Measurements from ENCODE around the gene FRMD4B.
"Not testable (repeated sequence)": the region's sequence is repeated elsewhere in the genome, so short reads cannot be mapped to it uniquely, and the experiment has no call there.

Gene FRMD4B

DNA sequence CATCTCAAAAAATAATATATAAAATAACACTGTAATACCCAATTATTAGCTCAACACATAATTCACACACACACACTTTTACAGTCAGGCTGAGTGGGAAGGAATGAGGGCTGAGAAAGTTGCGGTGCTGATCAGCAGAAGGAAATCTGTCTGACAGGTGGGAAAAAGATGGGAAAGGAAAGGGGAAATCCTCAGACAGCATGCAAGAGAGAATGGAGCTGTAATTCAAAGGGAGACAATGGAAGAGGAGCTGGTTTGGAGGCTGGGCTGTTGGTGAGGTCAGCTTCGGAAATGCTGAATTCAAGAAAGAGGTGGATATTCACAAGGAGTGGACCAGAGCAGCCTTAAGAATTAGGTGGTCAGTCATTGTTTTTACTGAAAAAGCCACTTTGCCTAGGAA lies 141.8 kb downstream of the FRMD4B start:
- no peak for DNase-seq (ENCODE audit: low read depth)

DNA sequence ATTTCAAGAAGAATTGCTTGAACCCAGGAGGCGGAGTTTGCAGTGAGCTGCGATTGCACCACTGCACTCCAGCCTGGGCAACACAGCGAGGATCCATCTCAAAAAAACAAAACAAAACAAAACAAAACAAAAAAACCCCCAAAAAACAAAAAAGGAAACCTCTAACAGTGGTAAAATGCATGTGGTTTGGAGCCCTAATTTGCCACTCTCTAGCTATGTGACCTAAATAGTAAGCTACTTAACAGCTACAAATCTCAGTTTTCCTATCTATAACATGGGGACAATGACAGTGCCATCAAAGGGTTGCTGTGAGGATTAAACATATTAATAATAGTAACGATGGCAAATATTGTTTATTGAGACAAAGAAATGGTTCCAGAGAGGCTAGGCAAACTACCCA lies 144.1 kb downstream of the FRMD4B start:
- no peak for DNase-seq (ENCODE audit: low read depth)

DNA sequence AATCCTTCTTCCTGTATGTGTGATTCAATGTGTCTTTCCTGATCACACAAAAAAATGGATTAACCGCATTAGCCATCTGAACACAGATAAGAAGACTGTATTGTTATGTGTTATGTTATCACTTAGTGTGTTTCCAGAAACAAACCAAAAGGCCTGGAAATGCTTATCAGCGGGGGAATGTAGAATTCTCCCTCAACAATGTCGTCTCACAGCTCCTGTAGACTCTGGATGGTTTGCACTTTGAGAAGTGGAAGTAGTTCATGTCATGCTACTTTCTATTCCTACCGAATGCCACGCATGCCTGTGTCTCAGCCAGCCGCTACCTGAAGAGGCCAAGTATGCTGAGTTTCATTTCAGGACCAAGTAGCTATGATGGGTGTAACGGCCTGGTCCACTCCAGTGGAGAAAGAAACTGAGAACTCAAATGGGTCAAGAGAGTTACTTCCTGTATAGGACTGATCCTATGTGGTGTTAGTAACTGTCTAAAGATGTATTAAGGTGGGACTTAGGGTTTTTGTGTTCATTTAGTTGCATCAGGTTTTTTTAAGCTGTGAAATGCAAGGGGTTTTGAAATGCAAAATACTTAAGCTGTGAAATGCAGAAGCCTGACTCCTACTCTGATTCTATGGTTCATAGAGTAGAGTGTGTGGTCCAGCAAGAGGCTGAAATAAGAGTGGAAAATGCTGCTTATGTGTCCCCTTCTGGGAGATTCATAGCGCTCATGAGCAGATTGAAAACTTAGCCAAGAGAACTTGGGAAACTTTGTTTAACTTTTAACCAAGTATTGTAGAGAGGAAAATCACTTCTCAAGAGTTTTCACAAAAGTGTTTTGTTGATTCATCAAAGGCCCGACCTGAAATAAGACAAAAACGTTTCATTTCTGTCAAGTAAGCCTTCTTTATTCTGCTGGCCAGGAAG lies 145.0 kb downstream of the FRMD4B start:
- DNase-seq (ENCODE audit: low read depth) = no peak

DNA sequence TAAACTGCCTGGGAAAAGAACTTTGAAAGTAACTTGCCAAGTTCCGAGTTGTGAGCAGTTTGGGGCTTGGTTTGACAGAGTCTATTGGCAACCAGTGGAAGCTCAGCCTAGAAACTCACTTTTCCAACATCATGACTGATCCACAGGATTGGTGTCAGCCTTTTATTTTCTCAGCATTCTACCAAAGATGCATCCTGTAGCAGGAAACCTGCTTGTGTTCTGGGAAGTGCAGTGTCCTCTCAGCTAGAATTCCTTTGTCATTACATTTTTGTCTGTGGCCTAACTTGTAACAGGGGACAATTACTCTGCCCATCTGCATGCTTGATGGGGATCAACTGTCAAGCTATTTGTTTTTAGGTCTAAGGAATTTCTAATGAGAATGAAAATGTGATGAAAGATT lies 146.8 kb downstream of the FRMD4B start:
- no peak for DNase-seq (ENCODE audit: low read depth)

DNA sequence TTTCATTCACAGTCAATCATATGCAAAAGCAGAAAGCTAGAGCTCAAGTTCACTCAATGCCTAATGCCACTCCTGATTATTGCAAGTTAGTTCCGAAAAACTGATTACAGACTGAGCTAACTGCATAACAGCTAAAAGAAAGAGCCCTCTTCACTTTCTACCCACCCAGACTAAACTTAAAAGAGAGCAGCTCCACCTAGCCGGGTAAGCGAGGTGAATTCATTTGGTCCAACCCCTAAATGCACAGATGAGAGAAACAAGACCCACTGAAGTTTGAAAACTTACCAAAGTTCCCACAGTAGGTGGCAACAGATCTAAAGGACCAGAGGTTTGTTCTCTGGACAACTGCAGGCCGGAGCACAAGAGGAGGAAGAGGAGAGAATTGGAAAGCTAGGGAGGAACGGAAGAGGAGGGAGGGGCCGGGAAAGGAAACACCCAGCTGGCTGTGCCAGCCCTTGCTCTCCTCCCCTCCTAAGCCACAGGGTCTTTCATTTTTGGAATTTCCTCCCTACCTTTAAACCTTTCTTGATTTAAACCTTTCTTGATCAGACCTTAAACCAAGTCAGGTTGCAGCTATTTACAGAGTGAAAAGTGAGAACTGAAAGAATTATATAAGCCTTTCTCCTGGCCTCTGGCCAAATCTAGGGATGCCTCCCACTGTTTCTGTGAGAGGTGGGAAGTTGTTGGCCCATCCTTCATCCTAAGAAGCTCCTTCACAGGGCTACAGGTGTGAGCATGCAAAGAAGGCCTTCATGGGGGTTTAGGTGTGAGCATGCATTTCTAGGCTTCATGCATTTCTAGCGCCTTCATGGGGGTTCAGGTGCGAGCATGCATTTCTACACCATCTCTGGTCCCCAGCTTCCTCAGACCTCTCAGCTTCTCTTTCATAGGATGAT lies 148.8 kb downstream of the FRMD4B start:
- no peak for DNase-seq (ENCODE audit: low read depth)

DNA sequence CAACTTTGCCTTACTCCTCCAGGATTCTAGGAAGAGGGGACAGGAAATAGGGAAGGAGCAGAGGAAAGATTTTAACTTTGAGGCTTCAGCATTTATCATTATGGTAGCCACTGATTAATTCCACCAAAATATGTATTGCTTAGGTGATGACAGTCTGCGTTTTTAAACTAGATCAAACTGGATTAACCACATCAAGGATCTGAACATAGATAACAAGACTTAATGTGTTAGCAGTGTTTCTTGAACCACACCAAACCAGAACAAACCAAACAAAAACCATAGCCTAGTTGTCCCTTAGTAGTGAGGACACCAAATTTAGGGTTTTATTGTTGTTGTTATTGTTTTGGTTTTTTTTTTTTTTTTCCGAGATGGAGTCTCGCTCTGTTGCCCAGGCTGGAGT lies 150.0 kb downstream of the FRMD4B start:
- DNase-seq (ENCODE audit: low read depth) = no peak

DNA sequence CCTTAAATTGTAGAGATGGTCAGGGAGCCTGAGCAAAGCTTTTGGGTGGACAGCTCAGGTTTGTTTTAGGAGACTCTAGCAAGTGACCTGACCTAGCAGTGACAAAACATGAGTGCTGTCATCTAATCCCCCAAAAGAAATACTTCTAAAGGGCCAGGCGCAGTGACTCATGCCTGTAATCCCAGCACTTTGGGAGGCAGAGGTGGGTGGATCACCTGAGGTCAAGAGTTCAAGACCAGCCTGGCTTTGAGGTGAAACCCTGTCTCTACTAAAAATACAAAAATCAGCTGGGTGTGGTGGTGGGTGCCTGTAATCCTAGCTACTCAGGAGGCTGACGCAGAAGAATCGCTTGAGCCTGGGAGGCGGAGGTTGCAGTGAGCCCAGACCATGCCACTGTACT lies 150.7 kb downstream of the FRMD4B start:
- not testable (repeated sequence) for DNase-seq (ENCODE audit: low read depth)

DNA sequence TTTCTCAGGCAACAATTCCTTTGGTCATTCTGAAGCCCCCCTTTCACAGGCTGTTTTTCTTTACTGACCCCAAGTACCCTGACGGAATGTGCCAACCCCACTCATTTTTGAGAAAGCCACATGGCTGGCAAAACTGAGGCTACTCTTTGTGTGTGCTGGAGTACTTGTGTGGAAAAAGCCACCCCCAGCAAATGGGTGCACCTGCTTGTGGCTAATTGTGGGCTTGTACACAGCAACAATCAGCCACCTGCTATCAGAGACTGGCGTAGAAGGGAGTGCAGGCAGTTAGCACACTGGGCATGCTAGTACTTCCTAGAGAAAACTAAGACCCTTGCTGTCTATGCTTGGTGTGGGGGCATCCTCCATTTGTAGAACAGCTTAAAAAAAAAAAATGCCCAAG lies 153.4 kb downstream of the FRMD4B start:
- no peak for DNase-seq (ENCODE audit: low read depth)

DNA sequence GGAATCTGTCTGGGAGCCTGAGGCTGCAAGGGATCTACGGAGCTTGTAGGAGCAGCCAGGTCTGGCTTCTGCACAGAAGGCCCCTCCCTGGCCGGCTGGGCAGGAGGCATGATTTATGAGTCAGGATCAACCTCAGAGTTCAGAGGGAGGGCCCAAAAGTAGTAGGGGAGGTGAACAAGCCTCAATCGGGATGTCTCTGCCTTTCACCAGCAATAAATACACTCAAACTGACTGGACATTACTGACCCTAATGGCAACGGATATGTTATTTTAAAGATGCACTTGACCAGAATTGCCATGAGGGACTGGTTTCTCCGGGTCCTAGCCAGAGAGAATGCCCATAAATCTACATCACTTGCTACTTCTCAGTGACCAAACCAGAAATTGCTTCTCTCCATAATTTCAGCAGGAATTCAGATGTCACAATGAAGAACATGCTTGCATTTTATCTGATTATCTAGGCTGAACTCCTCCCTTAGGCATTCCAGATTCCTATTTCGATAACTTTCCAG lies 153.9 kb downstream of the FRMD4B start:
- DNase-seq (ENCODE audit: low read depth) = no peak

DNA sequence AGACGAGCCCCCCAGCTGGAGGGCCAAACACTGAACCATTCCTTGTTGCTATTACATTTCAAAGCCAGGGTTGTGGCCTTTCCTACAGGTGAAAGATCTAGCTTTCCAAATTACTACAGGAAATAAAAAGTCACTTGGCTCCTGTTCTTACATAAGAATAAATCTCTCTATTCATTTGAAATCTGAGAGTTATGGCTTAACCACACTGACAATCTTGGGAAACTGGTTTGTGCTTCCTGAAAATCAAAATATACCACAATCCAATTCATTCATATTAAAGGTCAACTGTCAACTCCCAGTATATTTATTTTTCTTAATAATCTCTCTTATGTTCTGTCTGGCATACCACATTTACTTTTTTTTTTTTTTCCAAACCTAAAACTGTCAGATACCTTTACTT lies 159.8 kb downstream of the FRMD4B start:
- no peak for DNase-seq (ENCODE audit: low read depth)

DNA sequence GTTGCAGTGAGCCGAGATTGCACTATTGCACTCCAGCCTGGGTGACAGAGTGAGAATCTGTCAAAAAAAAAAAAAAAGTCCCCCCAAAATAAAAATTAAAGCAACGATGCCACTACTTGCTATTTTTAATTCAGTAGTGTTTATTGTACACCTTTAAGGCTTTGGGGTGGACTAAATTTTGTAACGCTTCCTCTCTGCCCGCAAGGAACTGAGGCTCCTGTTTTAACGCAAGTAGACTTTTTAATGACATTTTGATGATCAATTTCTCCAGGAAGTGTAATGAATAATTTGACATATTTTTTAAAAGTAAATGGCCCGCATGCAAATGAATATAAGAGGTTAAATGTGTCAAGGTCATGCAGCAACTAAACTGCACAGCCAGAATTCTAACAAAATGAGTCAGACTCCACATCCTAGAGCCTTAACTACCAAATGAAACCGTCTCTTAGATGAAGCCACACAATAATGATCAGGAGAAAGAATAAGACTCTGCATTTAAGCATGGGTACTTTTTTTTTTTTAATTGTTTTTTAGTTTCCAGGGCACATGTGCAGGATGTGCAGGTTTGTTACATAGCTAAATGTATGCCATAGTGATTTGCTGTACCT lies 166.7 kb downstream of the FRMD4B start:
- no peak for DNase-seq (ENCODE audit: low read depth)

DNA sequence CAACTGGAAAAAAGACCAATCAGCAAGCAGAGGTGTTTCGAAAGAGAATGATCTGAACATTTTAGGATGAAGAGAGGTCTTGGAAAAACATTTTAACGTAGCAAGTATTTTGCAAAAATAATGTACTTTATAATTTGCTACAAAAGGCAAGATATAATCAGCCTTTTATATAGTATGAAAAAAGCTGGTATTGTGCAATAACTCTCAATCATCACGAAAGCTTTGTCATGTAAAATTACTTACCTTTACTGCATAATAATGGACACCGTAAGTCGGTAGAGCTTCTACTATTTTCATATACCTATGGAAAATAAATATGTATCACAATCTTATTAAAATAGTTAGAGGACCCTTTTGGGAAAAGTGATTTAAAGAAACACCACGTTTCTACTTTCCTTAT lies 167.8 kb downstream of the FRMD4B start:
- DNase-seq (ENCODE audit: low read depth) = no peak

DNA sequence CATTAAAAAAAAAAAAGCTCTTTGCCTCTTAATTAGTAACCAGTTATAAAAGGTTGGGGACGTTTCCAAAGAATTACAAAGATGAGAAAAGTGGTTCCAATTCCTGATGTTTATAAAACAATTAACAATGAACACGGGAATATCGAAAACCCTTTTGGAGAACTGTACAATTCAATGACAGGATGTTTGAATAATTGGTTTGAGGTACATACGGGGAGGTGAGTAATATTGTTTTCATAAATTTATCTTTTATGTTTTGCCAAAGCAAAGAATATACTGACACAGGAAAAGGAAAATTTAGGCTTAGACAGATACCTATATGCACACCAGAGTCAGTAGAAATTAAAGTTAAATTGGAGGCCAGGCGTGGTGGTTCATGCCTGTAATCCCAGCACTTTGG lies 168.9 kb downstream of the FRMD4B start:
- no peak for DNase-seq (ENCODE audit: low read depth)

DNA sequence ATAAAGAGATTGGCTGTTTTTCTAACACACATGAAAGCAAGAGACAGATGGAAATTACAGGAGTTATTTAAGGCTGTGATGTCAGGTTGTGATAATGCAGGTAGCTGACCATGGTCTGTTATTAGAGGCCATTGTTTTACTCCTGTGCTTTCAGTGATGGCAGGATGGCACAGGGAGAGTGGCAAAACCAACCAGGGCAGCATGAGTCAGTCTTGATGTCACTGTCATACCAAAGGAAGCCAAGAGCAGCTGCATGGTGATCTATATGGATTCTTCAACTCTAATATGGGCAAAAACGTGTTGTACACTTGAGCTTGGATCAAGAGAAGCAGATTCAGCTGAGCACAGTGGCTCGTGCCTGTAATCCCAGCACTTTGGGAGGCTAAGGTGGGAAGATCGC lies 171.6 kb downstream of the FRMD4B start:
- DNase-seq (ENCODE audit: low read depth) = no peak

DNA sequence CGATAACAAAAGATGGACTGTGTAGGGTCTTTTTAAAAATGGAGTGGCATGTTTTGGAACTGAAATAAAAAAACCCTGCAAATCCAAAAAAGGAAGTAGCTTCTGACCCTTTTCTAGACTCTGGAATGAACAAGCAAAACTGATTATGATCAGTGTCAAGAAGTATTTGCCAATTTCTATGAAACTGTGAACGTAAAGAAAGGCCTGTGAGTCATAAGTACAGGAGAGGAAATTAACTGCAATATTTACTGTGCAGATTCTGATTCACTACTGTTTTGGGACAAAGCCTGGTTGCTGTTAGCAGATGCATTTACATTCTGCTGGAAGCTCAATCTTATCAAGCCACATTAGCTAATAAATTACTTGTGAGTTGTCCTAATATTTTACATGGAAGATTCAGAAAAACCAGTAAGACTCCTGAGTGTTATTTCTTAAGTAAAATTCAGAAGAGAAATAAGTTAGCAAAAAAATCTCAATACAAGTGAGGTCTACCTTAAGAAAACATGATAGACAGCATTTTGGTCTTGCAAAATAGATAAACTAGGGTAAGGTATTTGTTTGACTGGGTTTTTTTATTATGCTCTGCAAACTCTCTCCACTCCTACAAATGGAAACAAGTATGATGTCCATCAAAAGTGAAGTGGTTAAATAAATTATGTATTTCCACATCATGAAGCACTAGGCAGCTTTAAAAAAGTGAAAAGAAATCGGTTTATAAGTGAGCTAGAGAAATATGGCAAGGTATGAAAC lies 173.3 kb downstream of the FRMD4B start:
- peak; percentile 7 for DNase-seq (ENCODE audit: low read depth)

DNA sequence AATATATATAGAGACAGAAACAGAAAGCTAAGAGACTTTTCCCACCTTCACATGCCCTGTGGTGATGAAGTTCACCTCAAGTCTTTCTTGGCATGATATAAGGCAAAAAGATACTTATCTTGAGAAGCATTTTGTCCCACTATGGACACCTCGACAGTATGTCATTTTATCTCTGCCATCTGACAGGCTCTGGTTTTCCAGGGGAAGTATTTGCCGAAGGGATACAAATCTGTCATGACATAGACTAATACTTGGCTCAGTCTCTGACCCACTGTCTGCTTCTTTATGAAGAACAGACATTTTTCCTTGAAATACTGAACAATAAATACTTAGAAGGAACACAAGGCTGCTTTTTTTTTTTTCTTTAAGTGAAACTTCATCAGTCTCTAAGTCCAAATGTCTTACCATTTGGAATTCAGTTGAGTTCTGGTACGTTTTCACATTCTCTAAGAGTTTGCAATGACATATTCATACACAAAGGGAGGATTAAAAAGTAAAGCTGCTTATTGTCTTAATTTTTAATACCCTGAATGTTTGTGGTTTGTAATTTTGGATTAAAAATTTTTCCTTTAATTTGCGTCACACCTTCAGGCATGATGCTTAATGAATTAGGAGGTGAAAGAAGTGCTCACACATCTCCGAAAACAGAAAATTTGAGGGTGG lies 175.7 kb downstream of the FRMD4B start:
- no peak for DNase-seq (ENCODE audit: low read depth)

DNA sequence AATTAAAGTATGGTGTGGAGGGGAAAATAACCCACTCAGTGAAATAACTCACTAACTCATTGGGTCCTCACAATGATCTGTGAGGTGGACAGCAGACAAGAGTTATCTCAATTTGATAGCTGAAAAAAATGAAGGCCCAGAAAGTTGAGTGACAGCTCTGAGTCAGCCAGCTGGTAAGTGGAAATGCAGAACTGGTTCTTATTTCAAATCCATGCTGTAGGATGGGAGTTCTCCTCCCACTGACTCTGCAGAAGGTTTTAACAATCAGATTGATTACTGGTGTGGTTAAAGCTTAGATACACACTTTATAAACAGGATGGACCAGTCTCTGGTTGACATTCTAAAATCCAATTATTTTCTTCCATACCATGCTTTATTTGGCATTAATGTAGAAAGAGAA lies 176.5 kb downstream of the FRMD4B start:
- DNase-seq (ENCODE audit: low read depth) = no peak

DNA sequence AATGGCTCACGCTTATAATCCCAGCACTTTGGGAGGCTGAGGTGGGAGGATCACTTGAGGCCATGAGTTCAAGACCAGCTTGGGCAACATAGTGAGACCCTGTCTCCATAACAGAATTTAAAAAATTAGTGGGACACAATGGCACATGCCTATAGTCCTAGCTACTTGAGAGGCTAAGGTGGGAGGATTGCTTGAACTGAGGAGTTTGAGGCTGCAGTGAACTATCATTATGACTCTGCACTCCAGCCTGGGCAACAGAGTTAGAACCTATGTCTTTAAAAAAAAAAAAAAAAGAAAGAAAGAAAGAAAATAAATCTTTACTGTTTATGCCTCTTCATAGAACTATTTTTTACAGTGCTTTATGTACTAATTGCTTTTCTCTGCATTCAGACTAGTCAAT lies 178.9 kb downstream of the FRMD4B start:
- DNase-seq (ENCODE audit: low read depth) = no peak

DNA sequence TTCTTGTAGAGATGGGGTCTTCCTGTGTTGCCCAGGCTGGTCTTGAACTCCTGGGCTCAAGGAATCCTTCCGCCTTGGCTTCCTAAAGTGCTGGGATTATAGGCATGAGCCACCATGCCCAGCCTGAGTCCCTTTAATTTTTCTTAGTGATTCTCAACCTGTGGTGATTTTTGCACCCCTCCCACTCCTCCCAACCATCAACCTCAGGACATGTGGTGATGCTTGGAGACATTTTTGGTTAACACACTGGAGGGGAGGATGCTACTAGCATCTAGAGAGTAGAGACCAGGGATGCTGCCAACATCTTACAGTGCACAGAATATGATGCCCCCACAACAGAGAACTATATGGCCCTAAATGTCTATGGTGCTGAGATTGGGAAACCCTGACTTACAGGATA lies 180.5 kb downstream of the FRMD4B start:
- no peak for DNase-seq (ENCODE audit: low read depth)

DNA sequence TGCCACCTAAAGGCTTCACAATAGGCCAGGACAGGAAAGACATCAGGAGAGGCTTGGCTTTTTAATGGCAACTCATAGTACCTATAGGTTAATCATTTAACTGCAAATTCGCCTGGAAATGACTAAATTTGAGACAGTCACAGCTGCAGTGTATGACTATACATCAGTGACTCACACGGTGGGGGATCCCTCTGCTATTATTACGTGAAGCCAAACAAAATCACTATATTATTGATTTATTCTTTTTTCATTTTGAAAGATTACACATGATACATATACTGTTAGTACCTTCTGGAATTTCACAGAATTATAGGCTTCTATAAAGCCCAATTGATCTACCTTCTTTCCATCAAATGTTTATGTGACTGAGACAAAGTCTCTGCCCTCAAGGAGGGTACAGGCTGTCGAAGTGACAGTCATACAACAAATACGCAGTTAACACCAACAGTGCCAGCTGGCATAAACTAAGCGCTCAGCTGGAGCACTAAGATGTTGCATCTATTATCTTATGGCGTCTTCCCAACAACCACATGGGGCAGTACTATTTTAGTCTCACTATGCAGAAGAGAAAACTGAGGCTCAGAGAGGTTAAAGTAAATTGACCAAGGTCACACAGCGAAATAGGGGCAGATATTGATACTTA lies 181.5 kb downstream of the FRMD4B start:
- DNase-seq (ENCODE audit: low read depth) = no peak

All from HS-27A (cell line).